Measurements from ENCODE around the gene ACCSL.

Gene ACCSL

DNA sequence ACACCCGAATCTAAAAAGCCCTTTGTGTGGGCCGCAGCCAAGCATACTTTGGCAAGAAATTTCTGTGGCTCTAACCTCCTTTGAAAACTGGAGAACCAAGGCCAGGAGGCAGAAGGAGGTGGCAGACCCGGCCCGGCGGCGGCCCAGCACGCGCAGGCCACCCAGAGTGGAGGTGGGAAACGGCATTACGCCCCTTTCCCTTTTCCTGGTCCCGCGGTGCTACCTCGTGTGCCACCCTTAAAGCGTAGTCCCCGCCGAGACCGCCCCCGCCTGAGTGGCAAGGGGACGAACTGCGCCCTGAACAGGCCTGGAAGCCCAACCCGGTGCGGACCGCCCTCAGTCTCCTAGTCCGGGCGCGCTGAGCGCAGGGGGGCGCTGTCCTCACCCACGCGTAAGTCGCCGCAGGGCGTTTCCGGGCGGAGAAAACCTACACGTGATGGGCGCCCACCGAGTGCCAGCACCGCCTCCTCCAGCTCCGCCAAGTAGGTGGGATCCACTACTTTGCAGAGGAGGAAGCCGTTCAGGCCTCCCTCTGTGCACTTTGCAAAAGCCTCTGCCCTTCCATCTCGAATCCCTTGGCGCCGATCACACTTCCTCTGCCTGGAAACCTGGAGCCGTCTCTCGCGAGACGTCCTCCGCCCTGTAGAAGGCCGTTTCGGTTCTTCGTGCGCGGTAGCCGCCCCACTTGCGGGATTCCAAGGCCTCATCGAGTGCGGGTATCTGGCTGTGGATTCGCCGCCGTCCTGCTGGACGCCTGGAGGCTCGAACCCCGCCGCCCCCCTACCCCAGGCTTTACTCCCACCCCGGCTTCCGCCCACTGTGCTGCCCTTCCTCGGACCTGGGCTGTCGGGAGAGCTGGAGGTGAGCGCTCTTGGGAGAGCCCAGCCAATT is 18.3 kb downstream of the ACCSL start, which contains the start of gene ACCS:
TSS of gene ACCS (plus strand) at position 430 of the 891 bp plus-strand sequence. CDS start 1,358 bp downstream, outside the sequence.
- peak; percentile 86 for DNase-seq

DNA sequence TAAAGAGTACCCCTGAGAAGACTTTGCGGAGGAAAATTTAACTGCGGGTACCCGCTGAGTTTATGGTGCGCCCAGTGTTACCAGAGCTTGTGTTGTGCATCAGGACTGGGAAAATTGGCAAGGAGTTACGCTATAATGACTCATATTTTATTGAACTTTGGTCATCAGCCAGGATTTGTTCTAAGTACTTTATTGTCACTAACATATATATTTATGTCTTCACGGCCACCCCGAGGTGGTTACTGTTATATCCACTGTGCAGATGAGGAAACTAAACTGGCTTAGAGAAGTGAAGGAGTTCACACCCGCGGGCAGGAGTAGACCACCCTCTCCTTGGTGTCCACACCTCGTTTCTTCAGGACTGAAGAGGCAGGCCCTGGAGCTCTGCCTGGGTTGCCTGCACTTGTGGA is 19.0 kb downstream of the ACCSL start:
- no peak for DNase-seq

DNA sequence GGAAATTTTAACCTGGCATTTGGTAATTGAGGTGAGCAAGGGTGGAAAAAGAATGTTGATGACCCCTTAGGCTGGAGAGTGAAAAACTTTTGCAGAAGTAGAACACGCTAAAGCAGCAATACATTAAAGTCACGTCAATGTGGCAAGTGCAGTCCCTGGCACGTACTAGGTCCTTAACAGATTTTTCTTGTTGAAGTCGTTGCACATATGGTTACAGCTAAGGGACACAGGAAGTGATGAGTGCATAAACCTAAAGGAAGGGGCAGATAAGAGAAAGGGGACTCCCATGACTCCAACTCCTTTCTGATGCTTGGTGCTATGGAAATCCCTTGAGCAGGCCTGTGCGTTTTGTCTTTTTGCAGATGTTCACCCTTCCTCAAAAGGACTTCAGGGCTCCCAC is 19.5 kb downstream of the ACCSL start:
- DNase-seq, result no peak

DNA sequence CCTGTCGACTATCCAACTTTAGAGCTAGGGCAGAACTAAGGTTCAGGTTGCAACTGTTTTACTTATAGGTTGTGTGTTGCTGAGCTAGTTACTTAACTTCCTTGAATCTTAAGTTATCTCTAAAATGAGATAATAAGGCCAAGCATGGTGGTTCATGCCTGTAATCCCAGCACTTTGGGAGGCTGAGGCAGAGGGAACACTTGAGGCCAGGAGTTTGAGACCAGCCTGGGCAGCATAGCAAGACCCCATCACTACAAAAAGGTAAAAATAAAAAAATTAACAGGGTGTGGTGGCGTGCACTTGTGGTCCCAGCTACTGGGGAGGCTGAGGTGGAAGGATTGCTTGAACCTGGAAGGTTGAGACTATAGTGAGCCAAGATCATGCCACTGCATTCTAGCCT is 20.4 kb downstream of the ACCSL start:
- DNase-seq, result no peak

DNA sequence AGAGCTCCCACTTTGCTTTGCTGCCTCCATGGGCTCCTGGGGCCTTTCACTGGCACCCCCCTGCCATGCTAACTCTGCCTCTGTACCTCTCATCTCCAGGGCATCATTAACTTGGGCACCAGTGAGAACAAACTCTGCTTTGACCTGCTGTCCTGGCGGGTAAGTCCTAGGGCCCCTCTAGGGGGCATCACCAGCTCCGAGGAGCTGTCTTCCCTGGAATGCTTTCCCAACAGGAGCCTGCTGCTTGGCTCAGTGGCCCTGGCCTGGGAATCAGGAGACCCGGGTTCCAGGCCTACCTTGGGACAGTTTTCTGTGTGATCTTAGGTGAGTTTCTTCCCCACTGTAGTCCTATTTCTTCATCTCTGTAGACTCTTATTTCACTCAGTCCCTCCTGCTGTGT is 23.4 kb downstream of the ACCSL start:
- DNase-seq, result no peak

DNA sequence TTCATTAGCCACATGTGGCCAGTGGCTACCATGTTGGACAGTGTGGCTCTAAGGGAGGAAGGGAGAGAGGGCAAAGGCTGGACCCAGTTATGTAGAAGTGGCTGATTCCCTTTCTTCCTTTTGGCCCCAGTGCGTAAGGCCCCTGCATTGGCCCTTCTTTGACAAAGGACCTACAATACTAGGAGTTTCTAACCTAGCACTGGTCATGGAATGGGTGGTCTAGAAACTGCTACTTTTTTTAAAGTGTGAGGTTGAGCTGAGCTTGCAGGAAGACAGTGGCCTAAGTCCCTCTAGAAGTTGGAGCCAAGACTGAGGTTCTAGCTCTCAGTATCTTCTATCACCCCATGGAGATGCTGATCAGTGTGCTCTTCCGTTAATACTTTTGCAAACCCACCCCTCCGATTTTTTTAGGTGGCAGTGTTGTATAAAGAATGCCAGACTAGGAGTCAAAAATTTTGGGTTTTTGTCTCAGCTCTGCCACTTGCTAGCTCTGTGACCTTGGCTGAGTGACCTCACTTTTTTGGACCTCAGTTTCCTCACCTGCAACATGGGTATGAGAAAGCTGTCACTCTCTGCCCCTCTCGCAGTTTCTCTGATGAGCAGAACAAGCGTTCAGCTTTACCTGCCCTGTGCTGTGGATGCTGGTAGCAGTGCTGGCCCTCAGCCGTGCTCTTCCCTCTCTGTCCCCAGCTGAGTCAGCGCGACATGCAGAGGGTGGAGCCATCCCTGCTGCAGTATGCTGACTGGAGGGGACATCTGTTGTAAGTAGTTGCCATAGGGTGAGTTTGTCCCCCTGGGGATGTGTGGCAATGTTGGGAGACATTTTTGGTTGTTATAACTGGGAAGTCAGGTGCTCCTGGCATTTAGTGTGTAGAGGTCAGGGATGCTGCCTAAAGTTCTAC is 25.2 kb downstream of the ACCSL start:
- DNase-seq, result no peak

DNA sequence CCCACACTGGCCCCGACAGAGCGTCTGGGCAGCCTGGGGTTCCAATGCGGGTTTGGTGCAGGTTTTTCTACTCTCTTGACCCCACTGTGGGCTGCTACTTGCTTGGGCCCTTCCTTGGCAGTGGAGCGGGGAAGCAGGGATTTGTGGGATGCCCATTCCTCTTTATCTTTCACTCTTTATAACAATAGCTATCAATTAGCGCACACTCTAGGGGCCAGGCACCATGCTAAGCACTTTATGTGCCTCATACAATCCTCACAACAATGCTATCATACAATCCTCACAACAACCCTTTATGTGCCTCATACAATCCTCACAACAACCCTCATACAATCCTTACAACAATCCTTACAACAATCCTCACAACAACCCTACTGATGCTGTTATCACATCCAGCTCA is 31.0 kb downstream of the ACCSL start:
- no peak for DNase-seq

DNA sequence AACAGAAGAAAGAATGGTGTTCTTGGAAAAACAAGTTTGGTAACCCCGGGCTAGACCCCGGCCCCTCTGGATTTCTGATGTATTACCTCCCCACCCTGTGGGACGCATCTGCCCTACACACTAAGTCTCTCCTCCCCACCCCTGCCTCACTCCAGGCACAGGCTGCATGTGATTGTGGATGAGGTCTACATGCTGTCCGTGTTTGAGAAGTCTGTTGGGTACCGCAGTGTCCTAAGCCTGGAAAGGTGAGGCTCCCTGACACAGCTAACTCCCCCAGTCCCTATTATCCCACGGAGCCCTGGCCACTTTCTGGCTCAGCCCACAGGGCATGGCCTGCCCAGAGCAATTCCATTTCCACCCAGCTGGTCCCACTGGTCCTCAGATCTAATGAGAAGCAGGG is 31.6 kb downstream of the ACCSL start:
- DNase-seq, result no peak

DNA sequence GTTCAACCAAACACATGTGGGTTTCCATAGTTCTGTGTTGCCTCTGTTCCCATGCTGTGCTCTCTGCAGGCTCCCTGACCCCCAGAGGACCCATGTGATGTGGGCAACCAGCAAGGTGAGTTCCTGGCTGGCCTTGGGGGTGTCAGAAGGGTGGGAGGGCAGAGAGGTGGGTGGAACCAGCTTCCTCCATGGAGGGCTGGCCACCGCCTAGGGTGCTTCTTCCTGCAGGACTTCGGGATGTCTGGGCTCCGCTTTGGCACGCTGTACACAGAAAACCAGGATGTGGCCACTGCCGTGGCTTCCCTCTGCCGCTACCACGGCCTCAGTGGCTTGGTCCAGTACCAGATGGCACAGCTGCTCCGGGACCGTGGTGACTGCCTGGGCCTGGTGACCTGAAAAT is 33.2 kb downstream of the ACCSL start:
- DNase-seq, result no peak

DNA sequence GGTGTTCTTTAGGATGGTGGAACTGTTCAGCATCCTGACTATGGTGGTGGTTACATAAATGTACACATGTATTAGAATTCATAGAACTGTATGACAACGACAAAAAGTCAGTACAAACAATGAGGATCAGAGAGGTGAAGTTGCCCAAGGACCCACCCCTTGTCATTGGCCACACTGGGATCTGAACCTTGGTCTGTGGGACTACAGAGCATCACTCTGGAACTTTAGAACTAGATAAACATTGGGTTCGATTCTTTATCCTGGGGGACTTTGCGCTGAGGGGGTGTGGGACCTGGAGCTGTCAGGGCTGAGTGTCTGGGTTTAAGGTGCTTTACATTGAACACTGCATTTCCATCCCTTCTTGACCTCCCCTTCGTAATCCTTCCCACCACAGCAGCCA is 34.9 kb downstream of the ACCSL start:
- no peak for DNase-seq

DNA sequence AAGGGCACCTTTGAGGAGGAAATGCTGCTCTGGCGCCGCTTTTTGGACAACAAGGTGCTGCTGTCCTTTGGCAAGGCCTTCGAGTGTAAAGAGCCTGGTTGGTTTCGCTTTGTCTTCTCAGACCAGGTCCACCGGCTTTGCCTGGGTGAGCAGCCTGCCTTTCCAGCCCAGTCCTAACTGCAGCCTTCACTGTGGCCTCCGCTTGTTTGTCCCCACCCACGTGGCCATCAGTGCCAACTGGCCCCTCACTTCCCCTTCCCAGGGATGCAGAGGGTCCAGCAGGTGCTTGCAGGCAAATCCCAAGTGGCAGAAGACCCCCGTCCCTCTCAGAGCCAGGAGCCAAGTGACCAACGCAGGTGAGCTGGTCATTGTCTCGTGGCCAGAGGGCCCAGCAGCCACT is 35.7 kb downstream of the ACCSL start:
- no peak for DNase-seq

DNA sequence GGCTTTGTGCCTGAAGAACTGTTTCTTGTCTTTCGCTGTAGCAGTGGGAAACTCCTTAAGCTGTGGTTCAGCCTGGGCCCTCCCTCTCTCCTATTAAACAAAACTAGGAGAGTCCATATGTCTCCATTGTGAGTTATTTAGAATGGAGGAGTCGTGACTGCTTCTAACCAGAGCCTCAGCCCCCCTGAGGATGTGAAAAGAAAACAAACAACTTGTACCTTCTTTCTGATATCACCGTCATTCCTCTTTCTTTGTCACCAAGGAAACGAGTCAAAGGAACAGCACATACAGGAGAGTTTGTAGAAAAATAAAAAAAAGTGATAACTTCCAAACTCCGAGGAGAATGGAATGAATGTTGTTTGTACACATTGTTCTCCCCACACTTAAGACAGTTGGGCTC is 36.1 kb downstream of the ACCSL start:
- DNase-seq, result no peak

DNA sequence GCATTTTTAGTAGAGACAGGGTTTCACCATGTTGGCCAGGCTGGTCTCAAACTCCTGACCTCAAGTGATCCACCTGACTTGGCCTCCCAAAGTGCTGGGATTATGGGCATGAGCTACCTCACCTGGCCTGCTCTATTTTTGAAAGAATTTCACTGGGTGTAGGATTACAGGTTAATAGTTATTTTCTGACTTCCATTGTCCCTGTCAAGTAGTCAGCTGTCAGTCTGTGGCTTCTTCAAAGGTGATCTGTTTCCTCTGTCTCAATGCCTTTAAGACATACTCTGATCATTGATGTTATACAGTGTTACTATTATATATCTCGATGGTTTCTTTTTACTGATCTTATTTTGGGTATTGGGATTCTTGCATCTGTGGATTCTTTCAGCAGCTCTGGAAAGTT is 37.5 kb downstream of the ACCSL start:
- DNase-seq, result no peak

DNA sequence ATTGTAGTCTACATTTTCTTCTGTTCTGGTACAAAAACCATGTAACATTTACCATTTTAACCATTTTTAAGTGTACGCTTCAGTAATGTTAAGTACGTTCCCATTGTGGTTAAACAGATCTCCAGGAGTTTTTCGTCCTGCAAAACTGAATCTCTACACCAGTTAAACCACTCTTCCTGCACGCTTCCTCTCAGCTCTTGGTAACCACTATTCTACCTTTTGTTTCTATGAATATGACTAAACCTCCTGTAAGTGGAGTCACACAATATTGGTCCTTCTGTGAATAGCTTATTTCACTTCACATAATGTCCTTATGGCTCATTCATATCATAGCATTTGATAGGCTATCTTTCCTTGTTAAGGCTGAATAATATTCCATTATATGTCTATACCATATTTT is 40.6 kb downstream of the ACCSL start:
- DNase-seq, result no peak

DNA sequence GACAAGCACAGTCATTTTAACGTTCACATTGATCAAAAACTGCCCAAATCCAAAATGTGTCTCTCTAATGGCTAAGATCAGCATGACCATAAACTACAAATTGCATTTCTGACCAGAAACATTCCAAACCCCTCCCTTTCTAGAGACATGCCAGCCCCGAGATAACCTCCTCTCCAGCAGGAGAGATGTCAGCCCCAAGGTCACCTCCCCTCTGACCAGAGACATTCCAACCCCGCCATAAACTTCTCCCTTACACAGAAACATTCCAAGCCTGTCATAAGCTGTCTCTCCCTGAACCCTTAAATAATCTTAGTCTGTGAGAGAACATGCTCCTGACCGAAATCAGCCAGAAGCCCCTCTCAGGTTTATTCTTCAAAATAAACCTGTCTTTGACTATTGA is 41.1 kb downstream of the ACCSL start:
- no peak for DNase-seq

DNA sequence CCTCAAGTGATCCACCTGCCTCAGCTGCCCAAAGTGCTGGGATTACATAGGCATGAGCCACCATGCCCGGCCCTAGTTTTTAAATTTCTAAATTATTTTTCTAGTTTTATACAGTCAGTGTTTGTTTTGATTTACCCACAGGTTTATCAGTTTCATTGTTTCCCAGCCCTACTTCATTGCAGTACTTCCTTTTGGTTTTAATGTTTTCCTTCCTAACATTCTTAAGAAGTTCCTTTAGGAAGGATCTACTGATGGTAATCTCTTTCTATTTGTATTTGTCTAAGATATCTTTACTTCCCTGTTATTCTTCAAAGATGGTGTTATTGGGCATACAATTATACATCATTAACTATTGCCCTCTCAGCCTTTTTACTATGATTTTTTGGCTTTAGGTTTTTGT is 42.8 kb downstream of the ACCSL start:
- no peak for DNase-seq

DNA sequence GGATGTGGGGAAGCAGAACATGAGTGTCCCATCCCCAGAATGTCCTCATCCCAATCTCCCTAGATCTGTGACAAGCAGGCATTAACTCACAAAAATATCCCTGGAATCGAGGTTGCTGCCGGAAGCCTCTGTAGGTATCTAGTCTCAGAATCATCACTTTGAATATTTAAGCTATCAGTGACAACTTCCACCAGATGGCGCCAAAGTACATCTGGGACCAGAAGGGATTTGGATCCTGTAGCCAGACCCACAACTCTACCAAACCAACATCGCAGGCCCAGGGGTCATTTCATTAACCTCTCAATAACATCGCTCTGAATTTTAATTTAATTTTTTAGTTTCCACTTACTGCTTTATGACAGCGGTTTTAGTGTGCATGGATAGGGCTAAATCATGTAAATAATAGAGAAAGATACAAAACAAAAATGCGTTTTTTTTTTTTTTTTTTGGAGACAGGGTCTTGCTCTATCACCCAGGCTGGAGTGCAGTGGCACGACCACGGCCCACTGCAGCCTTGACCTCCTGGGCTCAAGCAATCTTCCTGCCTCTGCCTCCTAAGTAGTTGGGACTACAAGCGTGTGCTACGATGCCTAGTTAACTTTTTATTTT is 46.6 kb downstream of the ACCSL start:
- DNase-seq, result peak; percentile 57

DNA sequence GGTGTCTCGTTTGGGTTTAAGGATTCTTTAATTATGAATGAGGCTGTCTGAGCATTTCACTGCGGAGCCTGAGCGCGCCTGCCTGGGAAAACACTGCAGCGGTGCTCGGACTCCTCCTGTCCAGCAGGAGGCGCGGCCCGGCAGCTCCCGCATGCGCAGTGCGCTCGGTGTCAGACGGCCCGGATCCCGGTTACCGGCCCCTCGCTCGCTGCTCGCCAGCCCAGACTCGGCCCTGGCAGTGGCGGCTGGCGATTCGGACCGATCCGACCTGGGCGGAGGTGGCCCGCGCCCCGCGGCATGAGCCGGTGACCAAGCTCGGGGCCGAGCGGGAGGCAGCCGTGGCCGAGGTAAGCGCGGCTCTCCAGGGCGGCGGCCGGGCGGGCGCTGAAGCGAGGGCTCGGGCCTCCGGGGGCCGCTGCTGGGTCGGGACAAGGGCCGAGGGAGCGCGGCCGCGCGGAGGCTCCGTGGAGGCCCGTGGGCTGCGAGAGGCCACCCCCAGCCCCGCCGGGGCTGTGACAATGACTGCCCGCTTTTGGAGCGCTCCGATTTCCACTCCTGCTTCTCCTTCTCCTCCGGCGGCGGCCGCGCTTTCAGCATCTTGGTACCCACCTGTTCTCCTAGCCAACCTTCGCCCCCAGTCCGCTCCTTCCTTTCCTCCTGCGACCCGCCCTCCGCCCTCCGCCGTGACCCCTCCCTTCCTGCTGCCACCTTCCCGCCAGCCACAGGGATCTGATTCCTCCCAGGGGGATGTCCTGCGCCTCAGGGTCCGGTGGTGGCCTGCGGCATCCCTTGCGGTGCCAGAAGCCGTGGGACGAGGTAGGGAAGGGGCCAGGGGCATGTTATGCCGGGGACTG is 48.0 kb downstream of the ACCSL start, which contains the start of gene EXT2:
TSS of gene EXT2 (plus strand) at position 173 of the 854 bp plus-strand sequence. CDS start 12,035 bp downstream, outside the sequence.
- peak; percentile 80 for DNase-seq

DNA sequence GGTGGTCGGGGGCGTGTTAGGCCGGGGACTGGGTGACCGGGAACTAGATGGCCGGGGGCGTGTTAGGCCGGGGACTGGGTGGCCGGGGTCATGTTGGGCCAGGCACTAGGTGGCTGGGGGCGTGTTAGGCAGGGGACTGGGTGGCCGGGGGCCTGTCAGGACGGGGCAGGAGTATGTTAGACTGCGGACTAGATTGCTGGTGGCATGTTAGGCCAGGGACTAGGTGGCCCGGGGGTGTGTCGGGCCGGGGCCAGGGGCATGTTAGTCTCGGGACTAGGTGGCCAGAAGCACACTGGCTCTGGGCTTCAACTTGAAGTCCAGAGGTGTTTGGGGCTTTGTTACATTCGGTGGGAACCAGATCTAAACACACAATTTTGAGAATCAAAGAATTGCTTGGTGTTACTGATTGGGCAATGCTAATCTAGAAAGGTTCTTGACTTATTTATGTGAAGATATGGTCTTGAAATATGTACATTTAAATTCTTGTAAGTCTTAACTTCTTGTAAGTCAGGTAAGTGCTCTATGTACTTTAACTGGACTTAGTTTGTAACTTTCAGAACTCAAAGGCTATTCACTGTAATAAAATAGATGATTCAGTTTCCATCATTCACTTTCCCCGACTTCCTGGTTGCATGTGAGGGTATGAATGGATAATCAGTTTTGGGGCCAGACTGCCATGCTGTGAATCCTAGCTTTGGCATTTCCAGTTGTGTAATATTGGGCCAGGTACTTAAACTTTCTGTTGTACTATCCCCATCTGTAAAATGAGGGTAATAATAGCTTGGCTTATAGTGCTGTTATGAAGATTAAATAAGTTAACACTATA is 48.8 kb downstream of the ACCSL start:
- no peak for DNase-seq

DNA sequence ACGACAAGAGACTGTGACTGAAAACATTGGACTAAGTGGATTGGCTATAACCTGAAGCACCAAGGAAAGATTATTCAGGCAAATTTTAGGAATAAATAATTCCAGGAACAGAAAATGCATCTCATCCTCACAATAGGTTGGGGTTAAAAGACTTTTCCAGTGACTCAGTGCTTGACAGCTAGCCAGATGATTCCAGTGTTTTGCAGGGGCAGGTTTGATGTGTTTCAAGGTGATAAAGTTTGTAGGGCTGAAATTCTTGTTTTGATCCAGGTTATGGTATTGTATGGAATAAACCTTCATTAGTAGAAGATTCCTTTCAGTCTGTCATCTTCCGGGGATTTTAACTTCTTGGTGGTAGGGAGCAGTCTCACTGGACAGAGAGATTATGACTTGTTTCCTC is 50.0 kb downstream of the ACCSL start:
- DNase-seq, result no peak

DNA sequence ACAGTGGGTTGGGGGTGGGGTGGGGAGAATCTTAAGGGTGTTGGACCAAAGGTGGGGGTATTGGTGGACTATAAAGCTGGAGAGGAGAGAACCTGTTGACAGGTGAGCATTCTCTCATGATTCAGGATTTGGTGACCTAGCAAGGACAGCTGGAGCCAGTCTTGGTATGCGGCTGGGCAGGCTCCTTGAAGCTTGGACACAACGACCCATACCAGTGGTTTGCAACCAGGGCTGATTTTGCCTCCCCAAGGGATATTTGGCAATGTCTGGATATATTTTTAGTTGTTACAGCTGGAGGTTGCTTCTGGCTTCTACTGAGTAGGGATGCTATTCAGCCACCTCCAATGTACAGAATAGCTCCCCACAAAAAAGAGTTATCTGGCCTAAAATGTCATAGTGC is 53.3 kb downstream of the ACCSL start:
- DNase-seq, result no peak
